ENCODE results near the gene TMEM184B.

TMEM184B gene

DNA sequence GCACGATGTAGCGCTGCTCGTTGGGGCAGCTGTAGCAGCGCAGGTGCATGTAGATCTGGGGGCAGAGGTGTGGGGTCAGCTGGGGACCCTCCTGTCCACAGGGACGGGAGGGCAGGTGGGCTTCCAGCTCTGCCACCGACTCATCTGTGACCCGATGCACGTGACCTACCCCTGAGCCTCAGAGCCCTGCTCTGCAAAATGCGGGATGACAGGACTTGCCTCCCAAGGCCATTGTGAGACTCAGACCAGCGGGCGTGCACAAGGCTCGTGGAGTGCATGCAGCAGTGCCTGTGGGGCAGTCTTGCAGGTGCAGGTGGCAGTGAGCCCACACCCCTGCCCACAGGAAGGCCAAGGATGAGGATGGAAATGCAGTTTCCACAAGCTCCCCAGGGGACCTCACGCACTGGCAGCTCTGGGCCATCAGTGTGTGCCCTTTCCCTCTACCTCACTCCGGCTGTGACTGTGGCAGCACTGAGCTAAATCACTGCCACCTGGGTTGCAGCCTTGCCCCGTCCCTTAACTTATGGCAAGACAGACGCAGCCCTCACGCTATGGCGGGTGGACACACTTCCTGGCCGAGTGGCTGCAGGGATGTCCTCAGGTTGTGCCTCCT lies 26.7 kb downstream of the TMEM184B start:
- TF ChIP-seq, protein P1, sequence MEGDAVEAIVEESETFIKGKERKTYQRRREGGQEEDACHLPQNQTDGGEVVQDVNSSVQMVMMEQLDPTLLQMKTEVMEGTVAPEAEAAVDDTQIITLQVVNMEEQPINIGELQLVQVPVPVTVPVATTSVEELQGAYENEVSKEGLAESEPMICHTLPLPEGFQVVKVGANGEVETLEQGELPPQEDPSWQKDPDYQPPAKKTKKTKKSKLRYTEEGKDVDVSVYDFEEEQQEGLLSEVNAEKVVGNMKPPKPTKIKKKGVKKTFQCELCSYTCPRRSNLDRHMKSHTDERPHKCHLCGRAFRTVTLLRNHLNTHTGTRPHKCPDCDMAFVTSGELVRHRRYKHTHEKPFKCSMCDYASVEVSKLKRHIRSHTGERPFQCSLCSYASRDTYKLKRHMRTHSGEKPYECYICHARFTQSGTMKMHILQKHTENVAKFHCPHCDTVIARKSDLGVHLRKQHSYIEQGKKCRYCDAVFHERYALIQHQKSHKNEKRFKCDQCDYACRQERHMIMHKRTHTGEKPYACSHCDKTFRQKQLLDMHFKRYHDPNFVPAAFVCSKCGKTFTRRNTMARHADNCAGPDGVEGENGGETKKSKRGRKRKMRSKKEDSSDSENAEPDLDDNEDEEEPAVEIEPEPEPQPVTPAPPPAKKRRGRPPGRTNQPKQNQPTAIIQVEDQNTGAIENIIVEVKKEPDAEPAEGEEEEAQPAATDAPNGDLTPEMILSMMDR (IDR thresholded peaks at IDR 0.05; ENCODE audit: low read depth, low read length, missing control alignments): no peak
- DNase-seq (ENCODE audit: extremely low read depth, low read depth): no peak
- no peak overlapping the region for H3K4me3 ChIP-seq (replicated peaks; ENCODE audit: low read depth, low read length)

DNA sequence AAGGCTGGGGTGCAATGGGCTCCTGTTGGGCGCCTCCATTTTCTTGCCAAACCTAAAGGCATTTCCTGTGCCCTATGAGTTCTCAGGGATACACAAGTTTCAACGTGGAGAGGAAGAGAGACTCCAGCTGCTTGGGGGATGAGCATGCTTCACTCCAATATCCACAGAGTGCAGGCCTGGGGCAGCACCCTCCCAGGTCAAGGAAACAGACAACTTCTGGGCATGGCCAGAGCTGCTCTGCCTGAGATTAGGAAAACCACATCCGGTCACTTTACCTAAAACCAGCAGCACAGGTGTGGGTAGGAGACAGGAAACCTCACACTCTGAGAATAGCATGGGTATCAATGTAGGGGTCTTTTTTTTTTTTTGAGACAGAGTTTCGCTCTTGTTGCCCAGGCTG lies 28.7 kb downstream of the TMEM184B start:
- DNase-seq (ENCODE audit: extremely low read depth, low read depth): no peak
- TF ChIP-seq, protein P1 (IDR thresholded peaks at IDR 0.05; ENCODE audit: low read depth, low read length, missing control alignments): no peak

DNA sequence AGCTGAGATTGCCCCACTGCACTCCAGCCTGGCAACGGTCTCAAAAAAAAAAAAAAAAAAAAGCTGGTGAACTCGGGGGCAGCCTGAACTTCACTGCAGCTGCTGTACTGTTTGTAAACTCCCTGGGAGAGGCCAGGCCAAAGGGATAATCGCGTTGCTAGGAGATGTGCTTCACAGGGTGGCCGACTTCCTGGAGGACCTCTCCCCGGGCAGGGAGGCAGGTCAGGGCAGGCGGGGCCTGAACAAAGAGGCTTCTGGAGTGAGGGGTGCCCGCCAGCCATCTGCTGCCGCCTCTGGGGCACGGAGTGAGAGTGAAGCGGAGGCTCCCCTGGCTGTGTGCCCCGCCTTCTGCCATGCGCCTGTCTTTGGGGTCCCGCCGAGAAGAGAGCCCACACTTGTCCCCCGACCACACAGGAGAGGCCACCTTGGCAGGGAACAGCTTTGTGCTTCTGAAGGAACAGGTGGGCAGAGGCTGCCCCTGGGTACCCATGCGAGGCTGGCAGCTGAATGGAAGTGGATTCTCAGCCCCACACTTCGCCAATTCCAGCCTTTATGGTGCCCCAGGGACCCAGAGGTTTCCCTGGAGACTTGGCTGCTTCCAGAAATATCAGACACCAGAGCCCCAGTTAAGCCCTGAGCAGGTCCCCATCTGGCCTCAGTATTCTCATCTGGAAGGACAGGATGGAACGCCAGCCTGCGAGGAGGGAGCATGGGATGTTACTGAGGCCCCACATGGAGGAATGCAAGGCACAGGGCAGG lies 29.6 kb downstream of the TMEM184B start:
- H3K4me3 ChIP-seq (replicated peaks; ENCODE audit: low read depth, low read length): no peak overlapping the region
- TF ChIP-seq, protein P1 (IDR thresholded peaks at IDR 0.05; ENCODE audit: low read depth, low read length, missing control alignments): no peak
- no peak for DNase-seq (ENCODE audit: extremely low read depth, low read depth)

More for the DNA sequence above, 28.7 kb downstream of the TMEM184B start:
- H3K4me3 ChIP-seq (replicated peaks; ENCODE audit: low read depth, low read length): no peak overlapping the region

DNA sequence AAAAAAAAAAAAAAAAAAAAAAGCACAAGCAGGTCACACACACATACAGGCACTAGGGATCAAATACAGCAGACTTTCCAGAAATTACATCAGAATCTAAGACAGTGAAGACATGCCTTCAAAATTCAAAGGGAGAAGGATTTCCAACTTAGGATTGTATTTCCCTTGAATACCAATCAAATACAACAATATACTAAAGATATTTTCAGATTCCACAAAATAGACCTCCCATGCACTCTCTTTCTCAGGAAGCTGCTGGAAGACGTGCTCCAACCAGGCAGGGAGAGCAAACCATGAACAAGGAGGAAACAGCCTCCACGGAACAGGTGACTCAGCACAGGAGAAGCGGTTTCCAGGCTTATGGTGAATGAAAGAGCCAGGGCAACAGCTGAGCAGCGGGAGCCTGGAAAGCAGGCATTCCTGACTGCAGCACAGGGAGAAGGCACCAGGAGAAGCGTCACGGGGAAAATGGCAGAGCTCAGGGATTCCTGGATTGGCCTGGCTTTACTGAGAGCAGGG lies 32.0 kb downstream of the TMEM184B start:
- TF ChIP-seq, protein P1 (IDR thresholded peaks at IDR 0.05; ENCODE audit: low read depth, low read length, missing control alignments): no peak
- DNase-seq (ENCODE audit: extremely low read depth, low read depth): peak; percentile 46
- no peak overlapping the region for H3K4me3 ChIP-seq (replicated peaks; ENCODE audit: low read depth, low read length)

DNA sequence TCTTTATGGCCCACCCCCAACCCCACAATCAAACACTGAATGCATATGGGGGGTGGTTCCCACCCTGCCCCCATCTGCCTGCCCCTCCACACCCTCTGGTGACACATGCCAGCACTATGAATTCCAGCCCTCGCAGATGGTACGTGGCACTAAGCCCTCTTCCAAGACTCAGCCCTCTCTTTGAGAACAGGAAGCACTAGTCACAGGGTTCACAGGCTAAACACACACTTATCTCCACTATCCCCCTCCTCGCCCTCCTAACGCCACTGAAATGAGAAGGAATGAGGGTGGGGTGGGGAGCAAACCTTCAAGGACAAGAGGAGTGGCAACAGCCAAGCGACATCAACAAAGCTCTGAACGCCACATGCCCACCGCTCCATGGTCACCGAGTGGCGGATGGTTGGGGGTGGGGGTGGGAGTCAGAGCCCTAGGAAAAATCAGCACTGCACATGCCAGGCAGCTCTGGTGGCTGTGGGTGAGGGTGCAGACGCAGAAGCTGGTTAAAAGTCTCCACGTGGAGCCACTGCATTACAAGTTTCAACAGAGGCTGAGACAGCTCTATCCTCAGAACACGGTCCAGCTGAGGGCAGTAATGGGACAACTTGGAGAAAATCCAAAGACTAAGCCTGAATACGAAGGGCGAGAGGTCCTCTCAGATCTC lies 33.6 kb downstream of the TMEM184B start:
- TF ChIP-seq, protein P1 (IDR thresholded peaks at IDR 0.05; ENCODE audit: low read depth, low read length, missing control alignments): peak; percentile 15
- H3K4me3 ChIP-seq (replicated peaks; ENCODE audit: low read depth, low read length): no peak overlapping the region
- peak; percentile 67 for DNase-seq (ENCODE audit: extremely low read depth, low read depth)

DNA sequence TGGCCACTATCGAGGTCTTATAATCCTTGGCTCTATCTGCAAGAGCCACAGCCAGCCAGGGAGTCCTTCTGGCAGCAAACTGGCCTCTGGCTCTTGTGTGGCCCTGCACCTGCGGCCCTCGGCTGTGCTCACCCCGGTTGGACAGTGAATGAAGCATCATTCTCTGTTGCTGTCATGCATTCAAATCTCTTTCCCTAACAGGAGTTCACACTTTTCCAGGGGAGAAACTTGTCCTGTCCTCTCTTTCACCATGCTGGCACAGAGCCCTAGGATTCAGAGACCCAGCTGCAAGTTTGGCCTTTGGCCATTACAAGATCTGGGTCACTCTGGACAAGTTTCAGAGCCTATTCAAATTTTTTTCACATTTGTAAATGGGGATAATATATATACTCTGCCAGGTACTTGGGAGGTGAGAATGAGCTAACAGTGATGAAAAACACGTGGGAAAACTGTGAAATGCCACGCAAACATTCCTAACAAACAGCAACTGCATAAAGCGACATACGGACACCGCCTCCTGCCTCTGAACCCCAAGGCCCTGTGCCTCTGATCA lies 34.2 kb downstream of the TMEM184B start:
- no peak overlapping the region for H3K4me3 ChIP-seq (replicated peaks; ENCODE audit: low read depth, low read length)
- DNase-seq (ENCODE audit: extremely low read depth, low read depth): no peak
- TF ChIP-seq, protein P1 (IDR thresholded peaks at IDR 0.05; ENCODE audit: low read depth, low read length, missing control alignments): no peak
